ENCODE measurements around the gene KCNJ9.

DNA sequence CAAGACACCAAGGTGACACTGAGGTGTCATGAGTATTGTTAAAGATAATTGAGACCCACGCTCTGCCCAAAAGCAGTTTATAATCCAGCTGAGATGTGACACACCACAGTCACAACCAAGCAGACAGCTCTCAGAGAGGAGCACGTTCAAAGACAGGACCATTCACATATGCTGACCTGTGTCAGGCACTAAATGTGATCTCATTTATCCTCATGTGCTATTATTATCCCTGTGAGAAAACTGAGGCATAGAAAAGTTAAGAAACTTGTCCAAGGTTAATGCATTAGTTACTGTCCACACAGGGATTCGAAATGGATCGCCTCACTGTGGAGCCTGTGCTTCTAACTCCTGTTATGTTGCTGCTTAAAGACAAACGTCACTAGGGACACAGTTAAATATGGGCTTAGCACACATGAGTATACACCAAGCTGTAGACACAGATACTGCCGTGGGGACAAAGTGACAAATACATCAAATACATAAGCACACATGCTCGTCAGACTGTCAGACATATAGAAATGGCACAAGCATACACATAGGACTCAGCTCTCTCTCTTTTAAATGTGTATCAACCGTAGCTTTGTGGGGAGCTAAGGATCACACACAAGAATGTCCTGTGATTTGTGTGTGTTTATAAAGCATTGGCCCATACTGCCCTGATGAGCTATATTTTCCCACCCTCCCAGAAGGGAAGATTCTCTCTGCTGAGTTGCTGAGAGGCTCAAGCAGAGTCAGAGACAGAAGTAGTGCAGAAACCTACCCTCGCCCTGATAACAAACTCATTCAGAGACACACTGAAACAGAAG lies 20.6 kb downstream of the KCNJ9 start:
- TF ChIP-seq, protein P1, sequence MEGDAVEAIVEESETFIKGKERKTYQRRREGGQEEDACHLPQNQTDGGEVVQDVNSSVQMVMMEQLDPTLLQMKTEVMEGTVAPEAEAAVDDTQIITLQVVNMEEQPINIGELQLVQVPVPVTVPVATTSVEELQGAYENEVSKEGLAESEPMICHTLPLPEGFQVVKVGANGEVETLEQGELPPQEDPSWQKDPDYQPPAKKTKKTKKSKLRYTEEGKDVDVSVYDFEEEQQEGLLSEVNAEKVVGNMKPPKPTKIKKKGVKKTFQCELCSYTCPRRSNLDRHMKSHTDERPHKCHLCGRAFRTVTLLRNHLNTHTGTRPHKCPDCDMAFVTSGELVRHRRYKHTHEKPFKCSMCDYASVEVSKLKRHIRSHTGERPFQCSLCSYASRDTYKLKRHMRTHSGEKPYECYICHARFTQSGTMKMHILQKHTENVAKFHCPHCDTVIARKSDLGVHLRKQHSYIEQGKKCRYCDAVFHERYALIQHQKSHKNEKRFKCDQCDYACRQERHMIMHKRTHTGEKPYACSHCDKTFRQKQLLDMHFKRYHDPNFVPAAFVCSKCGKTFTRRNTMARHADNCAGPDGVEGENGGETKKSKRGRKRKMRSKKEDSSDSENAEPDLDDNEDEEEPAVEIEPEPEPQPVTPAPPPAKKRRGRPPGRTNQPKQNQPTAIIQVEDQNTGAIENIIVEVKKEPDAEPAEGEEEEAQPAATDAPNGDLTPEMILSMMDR (IDR thresholded peaks at IDR 0.05; ENCODE audit: low read length), result no peak
- no peak for TF ChIP-seq EZH2 (optimal IDR thresholded peaks at IDR 0.05; ENCODE audit: low read depth, low read length)
